ENCODE data around the gene MRPS7.

DNA sequence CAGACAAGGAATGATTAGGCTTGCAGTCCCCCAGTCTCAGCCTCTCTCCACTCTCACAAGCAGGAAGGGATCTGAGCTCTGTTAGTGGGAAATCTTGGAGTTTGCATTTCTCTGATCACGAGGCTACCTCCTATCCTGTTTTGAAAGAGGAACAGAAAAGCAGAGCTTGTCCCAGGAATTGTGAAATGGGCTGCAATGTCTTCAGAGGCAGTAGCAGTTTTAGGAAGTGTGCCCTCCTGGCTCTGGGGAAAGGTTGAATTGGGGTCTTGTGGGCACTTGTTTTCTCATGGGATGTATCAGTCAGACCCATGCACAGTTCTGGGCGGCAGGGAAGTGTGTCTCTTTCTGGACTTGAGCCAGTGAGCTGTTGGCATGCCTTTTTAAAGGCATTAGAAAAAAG, 33.4 kb upstream of the MRPS7 start:
- TF ChIP-seq, protein P1, sequence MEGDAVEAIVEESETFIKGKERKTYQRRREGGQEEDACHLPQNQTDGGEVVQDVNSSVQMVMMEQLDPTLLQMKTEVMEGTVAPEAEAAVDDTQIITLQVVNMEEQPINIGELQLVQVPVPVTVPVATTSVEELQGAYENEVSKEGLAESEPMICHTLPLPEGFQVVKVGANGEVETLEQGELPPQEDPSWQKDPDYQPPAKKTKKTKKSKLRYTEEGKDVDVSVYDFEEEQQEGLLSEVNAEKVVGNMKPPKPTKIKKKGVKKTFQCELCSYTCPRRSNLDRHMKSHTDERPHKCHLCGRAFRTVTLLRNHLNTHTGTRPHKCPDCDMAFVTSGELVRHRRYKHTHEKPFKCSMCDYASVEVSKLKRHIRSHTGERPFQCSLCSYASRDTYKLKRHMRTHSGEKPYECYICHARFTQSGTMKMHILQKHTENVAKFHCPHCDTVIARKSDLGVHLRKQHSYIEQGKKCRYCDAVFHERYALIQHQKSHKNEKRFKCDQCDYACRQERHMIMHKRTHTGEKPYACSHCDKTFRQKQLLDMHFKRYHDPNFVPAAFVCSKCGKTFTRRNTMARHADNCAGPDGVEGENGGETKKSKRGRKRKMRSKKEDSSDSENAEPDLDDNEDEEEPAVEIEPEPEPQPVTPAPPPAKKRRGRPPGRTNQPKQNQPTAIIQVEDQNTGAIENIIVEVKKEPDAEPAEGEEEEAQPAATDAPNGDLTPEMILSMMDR (IDR thresholded peaks at IDR 0.05; ENCODE audit: low read depth, low read length) = no peak
- TF ChIP-seq EZH2phosphoT487 (IDR thresholded peaks at IDR 0.05; ENCODE audit: low read depth) = no peak

Data from OCI-LY3 (cell line).